GM21360 (cell line): ENCODE data around the gene SORCS2.

ENCODE experiments used
- ATAC-seq: cut with Tn5 transposase; IDR thresholded peaks from one replicate; pipeline ENCODE4 v1.9.1; 2021; ENCODE audit warnings: mild to moderate bottlenecking, moderate library complexity; ENCODE audit not compliant: unreplicated experiment

Gene SORCS2

GRCh38 chr4:7285244-7286094 is 93.1 kb downstream of the SORCS2 start:
- no peak for ATAC-seq

GRCh38 chr4:7286170-7286569 is 93.8 kb downstream of the SORCS2 start:
- no peak for ATAC-seq

DNA sequence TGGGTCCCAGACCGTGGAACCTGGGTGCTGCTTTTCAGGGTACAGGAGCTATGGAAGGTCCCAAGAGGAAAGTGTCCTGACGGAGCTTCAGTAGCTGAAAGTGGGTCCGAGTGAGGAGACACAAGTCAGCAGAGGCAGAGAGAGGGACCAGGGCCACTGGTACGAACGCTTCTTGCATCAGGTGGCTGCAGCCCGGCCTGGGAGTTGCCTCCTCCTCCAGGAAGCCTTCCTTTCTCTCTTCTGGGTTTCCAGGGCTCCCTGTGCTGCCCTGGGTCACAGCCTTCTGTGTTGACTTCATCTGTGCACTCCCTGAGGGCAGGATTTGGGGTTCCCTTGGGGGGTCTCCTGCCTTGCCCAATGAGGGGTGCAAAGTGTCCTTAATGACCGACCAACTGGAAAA is 94.5 kb downstream of the SORCS2 start:
- ATAC-seq, result no peak

- ATAC-seq, result no peak
Observed at GRCh38 chr4:7287274-7287917, 95.1 kb downstream of the SORCS2 start.

DNA sequence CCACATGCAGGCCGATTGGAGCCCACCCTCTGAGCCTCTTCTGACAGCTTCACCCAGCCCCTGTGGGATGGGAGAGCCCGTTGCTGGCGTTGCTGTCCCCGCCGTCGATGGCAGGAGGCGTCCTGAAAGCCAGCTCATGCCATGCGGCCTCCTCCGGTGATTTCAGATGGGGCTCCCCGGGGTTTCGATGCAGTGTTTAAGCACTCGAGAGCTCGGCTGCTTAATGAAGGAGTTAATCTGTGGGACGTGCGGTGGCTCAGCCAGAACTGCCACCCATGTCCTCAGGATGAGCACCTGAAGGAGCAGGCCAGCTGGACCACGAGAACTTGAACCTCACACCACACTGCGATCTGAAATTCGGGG is 95.6 kb downstream of the SORCS2 start:
- ATAC-seq, result no peak

GRCh38 chr4:7288751-7289523 is 96.6 kb downstream of the SORCS2 start:
- ATAC-seq, result no peak

DNA sequence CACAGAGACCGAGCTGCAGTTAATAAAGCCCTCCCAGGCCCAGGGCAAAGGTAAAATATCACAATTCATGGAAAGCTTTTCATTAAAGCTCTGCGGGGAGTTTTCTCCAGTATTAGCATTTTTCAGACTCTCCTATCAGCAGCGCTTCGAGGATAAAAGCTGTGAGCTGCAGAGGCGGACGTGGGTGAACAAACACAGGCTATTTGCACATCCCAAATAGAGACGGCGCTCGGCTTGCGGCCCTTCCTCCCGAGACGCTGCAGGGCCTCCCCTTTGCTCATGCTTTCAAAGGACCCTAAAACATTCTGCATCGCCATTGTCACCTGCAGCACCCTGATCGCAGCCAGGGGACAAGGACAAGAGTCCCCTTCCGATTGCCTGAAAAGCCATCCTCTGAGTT is 97.3 kb downstream of the SORCS2 start:
- ATAC-seq, result no peak

GRCh38 chr4:7291372-7292114 is 99.2 kb downstream of the SORCS2 start:
- no peak for ATAC-seq

GRCh38 chr4:7293703-7294102 is 101.4 kb downstream of the SORCS2 start:
- ATAC-seq, result no peak

DNA sequence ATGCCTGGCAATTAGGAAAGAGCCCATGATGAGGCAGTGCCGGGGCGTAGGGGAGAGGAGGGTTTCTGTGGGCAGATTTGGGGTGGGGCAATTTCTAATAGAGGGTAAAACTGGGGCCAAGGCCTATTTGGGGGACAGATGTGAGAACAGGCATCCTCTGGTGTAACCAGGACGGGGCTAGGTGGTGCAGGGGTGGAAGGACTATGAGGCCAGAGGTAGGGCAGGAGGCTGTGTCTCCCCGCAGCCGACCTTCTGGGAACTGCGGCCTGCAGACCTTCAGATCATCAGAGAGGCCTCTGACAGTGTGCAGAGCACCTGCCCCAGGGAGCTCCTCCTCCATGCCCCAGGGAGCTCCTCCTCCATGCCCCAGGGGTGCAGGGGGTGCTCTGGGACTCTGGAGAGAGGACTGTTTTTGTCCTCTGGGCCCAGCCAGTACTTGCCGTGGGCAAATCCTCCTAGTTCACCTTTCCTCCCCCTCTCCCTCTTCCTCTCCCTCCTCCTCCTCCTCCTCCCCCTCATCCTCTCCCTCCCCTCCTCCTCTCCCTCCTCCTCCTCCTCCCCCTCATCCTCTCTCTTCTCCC is 101.9 kb downstream of the SORCS2 start:
- ATAC-seq, result no peak

DNA sequence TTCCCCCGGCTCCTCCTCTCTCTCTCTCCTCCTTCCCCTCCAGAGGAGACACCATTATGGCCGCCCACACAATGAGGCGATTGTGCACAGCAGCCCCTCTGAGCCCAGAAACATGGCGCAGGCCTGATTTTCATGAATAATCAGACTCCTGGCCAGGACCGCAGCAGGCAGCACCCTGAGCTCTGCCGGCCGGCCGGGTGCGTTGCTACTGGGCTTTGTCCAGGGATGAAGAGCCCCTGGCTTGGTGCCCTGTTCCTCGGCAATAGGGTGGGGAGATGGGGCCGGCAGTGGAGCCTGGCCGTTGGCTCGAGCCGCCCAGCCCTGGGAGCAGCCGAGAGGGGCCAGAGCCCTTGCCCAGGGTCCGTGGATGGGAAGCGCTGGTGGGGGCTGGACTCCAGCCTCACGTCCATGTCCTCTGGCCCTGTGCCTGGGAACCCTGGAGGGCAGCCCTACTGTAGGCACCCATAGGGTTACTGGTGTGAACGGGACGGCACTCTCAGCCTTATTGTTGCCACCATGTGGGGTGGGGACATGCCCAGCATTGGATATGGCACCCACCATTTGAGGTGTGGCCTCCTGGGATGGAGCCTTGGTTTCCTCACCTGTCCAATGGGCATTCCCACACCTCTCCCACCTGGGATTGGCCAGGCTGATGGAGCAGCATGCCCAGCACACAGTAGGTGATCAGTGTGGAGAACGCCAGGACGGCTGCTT is 103.0 kb downstream of the SORCS2 start:
- no peak for ATAC-seq

DNA sequence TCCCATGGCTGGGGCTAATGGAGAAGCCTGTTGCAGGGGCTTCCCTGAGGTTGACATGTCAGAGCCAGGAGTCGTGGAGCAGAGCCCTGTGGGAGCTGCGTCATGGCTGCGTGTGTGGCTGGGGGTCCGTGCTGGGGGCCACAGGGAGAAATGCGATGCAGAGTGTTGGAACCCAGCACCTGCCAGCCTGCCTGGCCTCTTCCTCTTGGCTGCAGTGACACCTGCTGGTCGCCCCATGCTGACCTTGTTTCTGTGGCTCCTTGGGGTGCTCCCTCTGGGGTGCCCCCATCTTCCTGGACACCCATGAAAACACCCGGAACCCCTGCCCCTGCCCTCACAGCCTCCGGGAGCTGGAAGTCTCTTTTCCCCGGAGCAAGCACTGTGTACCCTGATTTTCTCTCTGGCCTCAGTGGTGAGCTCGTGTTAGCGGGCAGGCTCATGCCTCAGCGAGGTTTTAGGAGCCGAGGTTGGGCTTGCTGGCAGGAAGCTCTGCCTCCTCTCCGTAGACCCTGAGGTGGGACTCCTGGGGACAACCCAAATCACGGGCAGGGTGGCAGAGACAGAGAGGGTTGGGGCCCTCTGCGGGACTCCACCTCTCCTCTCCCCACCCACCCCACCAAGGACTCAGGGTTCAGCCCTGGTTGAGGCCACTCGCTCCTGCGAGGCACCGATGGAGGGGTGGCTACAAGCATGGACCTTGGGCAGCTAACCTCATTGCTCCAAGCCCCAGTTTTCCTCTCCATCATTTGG is 103.7 kb downstream of the SORCS2 start:
- ATAC-seq, result no peak

DNA sequence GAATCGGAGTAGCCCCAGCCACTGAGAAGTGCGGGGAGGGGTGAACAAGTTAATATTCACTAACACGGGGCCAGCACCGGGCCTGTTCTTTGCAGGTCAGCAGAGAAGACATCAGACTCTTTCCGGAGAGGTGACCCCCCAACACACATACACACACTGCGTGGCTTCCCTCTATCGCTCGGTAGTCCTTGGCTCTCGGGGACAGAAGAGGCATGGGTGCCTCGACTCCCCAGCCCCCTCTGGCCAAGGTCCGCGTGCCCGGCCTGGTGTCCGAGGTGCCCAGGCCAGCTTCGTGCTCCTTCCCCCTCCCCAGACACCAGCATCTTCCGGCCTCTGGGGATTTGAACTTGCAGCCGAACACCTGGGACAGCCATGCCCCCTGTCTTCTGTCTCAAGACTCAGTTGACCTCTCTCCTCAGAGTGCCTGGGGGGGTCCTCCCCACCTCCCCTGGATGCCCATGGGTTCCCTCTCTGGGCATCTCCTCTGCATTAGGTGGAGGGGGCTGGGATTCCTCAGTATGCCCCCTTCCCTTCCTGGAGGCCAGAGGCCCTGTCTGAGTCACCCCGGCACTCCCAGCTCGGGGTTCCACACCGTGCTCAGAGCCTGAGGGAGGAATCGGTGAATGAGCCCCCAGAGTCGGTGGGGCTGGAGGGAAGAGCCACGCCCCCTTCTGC is 104.5 kb downstream of the SORCS2 start:
- ATAC-seq, result no peak

DNA sequence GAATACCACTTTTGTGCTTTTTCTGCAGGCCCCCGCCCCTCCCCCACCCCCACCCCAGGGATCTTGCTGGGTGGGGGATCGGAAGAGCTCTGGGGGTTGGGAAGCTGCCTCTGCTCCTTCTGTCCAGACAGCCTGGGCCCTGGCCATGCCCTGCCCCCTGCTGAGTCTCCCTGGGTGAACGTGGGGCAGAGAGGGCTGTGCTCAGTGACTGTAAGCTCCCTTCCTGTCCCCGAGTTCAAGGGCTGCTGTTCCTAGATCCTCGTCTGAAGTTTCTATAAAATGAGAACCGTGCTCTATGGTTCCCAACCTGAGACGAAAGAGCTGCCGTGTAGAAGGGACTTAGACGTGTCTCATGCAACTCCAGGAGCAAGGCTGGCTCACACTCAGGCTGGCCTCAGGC is 105.0 kb downstream of the SORCS2 start:
- ATAC-seq, result no peak

DNA sequence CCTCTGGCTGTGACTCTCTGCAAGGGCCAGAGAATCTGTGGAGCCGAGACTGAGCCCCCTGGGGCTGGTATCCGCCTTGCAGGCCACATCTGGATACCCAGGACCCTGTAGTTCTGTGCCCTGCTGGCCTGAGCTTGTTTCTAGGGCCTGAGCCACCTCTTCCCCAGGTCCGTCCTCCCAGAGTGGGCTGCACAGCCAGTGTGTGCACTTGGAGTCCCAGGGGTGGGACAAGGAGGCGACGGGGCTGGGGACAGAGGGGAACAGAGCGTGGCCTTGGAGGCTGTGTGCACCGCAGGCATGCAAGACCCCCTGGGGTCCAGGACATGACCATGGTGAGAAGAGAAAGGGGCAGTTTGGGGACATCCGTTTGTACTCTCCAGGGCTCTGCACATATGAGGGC is 105.5 kb downstream of the SORCS2 start:
- ATAC-seq, result no peak

DNA sequence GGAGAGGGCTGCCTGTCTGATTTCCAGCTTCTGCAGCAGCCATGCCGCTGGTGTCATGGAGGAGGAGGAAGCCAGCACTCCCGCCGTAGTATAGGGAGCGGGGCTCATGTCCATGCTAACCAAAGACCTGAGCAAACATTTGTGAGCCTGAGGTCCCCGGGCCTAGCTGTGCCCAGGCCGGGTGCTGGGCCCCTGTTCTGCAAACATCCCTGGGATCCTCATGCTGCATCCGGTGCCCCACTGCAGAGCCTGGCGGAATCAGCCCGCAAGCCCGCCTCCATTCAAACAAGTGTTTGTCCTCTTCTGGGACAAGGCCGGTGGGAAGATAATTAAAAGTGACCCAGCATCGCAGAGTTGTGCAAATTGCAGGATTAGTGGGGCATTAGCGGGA is 106.3 kb downstream of the SORCS2 start:
- no peak for ATAC-seq

GRCh38 chr4:7299010-7299907 is 106.9 kb downstream of the SORCS2 start:
- no peak for ATAC-seq
